BJ (cell line): Measurements from ENCODE around the gene CELSR3. TPM values are rescaled to one million over a fixed set of nuclear protein-coding genes. Genes with fewer than 3 reads are reported as not detected.

Experiments used
- CTCF ChIA-PET: fragments of 350-600 bp; formaldehyde crosslinking; extraction: SDS; loops from one replicate; lab custom pipeline; 2021; ENCODE audit warnings: antibody characterized with exemption, inconsistent platforms; lab: Yijun Ruan, JAX
- POLR2A ChIA-PET: fragments of 300-600 bp; sonication (Branson Sonifier 250); formaldehyde crosslinking; extraction: SDS; loops from one replicate; lab custom pipeline; 2021; ENCODE audit warnings: antibody characterized with exemption; lab: Charles Lee
- DNase-seq: peaks from one replicate; pipeline ENCODE4 v3.0.0-alpha.2; 2011; ENCODE audit warnings: low read depth
- H3K27me3 ChIP-seq: 2 replicates; pipeline ENCODE4 v1.6.0; 2011; ENCODE audit warnings: low read length; ENCODE audit not compliant: control insufficient read depth, insufficient read depth
- H3K36me3 ChIP-seq: 2 replicates; pipeline ENCODE4 v1.5.1; 2011; ENCODE audit warnings: low read length; ENCODE audit not compliant: control insufficient read depth, insufficient read depth
- H3K4me3 ChIP-seq: 2 replicates; pipeline ENCODE4 v1.5.1; 2011; ENCODE audit warnings: low read depth, mild to moderate bottlenecking, control low read depth, low read length
- polyA plus RNA-seq: library from polyadenylated mRNA; depleted of rRNA; stranded (reverse); fragments of >200 nt; gene quantifications from 2 replicates; pipeline ENCODE4 v1.2.3, GENCODE V29; 2011
- TF ChIP-seq, protein P1 (sequence below): IDR thresholded peaks from 2 replicates; pipeline ENCODE4 v1.5.1; 2011; ENCODE audit warnings: low read depth, mild to moderate bottlenecking, control low read depth, inconsistent platforms, low read length, moderate library complexity; ENCODE audit not compliant: insufficient read depth

Gene CELSR3
- polyA plus RNA-seq, 1 experiment = 0.88 TPM

DNA sequence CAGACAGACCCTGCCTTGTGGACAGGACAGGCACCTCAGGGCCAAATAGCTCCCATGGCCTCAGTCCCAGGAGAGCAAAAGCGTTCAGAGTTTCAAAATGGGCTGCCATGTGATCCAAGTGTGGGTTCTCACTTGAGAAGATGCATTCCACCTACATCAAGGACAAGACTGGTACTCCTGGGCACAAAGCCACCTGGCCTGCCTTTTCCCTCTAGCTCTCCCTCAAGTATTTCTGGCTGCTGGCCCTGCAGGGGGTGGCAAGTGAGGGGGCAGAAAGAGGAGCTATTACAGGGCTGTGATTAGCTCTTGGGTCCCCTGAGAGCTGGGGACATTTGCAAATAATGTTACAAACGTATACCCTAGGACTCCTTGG, 61.1 kb downstream of the CELSR3 start:
- H3K36me3 ChIP-seq = peaks cover 54% of the 10 kb centered on the region
- TF ChIP-seq, protein P1, sequence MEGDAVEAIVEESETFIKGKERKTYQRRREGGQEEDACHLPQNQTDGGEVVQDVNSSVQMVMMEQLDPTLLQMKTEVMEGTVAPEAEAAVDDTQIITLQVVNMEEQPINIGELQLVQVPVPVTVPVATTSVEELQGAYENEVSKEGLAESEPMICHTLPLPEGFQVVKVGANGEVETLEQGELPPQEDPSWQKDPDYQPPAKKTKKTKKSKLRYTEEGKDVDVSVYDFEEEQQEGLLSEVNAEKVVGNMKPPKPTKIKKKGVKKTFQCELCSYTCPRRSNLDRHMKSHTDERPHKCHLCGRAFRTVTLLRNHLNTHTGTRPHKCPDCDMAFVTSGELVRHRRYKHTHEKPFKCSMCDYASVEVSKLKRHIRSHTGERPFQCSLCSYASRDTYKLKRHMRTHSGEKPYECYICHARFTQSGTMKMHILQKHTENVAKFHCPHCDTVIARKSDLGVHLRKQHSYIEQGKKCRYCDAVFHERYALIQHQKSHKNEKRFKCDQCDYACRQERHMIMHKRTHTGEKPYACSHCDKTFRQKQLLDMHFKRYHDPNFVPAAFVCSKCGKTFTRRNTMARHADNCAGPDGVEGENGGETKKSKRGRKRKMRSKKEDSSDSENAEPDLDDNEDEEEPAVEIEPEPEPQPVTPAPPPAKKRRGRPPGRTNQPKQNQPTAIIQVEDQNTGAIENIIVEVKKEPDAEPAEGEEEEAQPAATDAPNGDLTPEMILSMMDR = no peak
- no peak for DNase-seq
- H3K4me3 ChIP-seq = no peak overlapping the region
- ChIA-PET CTCF (interaction anchor here (1.0 to 1.9 kb wide), 4 partner anchors 10 to 62 kb away, joined by 3 to 10 read pairs (median 4); no protein-coding TSS in a partner anchor), POLR2A (no interaction called here)
- H3K27me3 ChIP-seq = no peaks in the 10 kb centered on the region

DNA sequence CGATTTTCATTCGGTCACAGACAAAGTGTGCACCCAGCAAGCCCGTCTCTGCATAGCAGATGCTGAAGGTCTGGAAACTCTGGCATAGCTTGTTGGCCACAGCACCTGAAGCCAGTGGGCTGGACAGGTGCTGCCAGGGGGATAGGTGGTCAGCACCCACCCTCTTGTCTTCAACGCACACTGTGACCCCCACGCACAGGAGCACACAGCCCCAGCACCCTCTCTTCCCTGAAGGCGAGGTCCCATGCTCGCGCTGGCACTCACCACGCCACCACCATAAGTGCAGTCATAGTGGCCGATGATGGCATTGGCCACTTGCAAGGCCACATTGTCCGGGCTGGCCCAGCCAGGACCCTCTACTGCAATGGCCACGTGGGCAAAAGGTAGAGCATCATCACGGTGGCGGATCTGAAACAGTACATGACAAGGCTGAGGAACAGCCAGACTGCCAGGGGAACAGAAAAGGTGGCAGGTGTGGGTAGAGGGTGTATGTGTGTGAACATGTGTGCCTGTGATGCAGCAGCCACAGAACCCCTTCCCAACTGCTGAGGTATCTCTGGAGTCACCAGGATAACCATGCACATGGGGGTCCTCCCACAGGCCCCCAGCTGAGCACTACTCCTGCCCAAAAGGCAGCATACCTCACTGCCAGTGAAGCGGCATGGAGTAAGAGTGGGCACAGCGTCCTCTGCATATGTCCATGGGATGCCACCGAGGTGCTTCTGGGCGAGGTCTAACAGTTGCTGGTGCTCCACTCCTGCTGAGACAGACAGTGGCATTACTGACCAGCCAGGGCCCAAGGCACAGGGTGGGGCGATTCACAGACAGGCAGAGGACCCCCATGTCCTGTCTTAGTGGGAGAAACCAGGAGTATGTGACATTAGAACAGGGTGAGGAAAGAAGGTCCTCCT, 61.7 kb downstream of the CELSR3 start:
- TF ChIP-seq, protein P1 = no peak

DNA sequence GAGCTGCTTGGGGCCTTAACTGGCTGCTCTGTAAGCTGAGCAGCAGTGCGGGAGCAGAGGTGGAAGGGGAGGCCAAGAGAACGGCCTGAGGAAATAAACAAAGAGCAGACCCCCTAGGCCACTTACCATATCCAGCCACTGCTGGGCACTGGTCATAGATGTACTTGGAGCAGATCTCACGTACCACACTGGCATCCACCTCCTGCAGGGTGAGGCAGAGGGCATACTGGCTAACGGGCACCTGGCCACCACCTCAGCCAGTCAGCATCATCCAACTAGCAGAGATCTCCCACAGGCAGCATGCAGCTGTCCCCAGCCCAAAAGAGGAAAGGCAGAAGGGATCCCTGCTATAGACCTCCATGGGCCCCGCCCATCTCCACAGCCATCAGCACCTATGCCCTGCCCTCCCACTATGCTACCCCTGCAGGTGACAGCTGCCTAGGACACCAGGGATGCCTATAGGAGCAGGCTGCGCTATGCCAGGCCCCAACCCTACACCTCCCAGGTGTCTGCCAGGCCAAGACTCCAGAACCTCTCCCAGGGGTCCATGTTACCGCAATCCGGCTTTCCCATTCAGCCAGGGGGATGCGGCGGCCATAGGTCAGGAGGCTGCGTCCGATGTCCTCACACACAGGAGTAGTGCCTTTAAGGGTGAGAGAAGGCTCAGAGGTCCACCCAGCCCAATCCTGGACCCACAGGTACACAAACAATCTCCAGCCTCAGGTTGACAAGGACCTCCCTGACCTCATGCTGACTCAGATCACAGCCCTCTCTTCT, 63.0 kb downstream of the CELSR3 start:
- Histone ChIP-seq H3K36me3 (peaks cover 44% of the 10 kb centered on the region), H3K27me3 (no peaks in the 10 kb centered on the region), H3K4me3 (no peak overlapping the region)
- ChIA-PET CTCF (interaction anchor here (1.6 to 5.4 kb wide), 3 partner anchors 36 to 51 kb away, joined by 4 to 43 read pairs (median 6); partner anchors contain the start of gene SLC26A6), POLR2A (no interaction called here)
- no peak for DNase-seq
- TF ChIP-seq, protein P1 = no peak

More for the DNA sequence above, 61.7 kb downstream of the CELSR3 start:
- Histone ChIP-seq H3K36me3 (peaks cover 54% of the 10 kb centered on the region), H3K4me3 (no peak overlapping the region), H3K27me3 (no peaks in the 10 kb centered on the region)
- DNase-seq = no peak
- CTCF ChIA-PET = interaction anchor here (1.0 kb wide), 1 partner anchor 11 kb away, joined by 4 read pairs; no protein-coding TSS in a partner anchor
- POLR2A ChIA-PET = no interaction called here

DNA sequence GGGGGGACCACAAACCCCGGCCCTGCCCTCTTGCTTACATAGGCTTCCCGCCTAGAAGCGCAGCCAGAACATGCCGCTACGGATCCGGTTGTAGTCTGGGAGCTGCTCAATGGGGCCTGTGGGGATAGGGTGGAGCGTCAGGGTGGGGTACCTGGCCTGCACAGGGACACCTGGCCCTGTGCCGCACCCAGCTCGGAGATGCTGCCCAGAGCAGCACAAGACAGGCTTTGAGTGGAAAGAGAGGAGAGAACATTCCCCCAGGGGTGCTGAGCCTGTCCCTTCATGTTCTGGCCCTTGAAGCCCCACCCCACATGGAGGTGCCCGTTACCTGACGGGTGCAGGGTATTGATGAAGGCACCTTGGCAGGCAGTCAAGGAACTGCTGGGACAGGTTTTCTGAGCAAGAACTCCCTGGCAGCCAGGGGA, 63.6 kb downstream of the CELSR3 start:
- H3K4me3 ChIP-seq = 0 out of 2 replicates have a peak overlapping the region, but pooled peaks have one; percentile 8
- DNase-seq = no peak
- POLR2A ChIA-PET = no interaction called here

More for the DNA sequence above, 63.6 kb downstream of the CELSR3 start:
- no peaks in the 10 kb centered on the region for H3K27me3 ChIP-seq
- CTCF ChIA-PET = interaction anchor here (1.1 to 5.4 kb wide), 5 partner anchors 10 to 50 kb away, joined by 3 to 43 read pairs (median 6); partner anchors contain the start of genes SLC26A6 and UQCRC1
- peaks cover 39% of the 10 kb centered on the region for H3K36me3 ChIP-seq
- TF ChIP-seq, protein P1 = no peak
